Transverse colon (tissue), 4 donors: ENCODE measurements around the gene ROPN1. TPM values are rescaled to one million over a fixed set of nuclear protein-coding genes. Genes with fewer than 3 reads are reported as not detected.
A peak's percentile ranks its signal among the peaks of the same experiment; 100 is the strongest.

ENCODE experiments used
- DNase-seq: peaks from one replicate; pipeline ENCODE4 v3.0.0-alpha.2; 2019
- H3K27ac ChIP-seq, 4 donors: fragments of 200-600 bp; sonication (generic); 2 replicates each; pipeline ENCODE4 v1.5.1; 2016 to 2018; ENCODE audit warnings: inconsistent platforms in 4 of 4
- H3K27me3 ChIP-seq: fragments of 200-600 bp; sonication (generic); 2 replicates; pipeline ENCODE4 v1.5.1; 2017; ENCODE audit warnings: inconsistent platforms
- H3K36me3 ChIP-seq, 4 donors: fragments of 200-600 bp; sonication (generic); 2 replicates each; pipeline ENCODE4 v1.5.1; 2017 to 2019; ENCODE audit warnings: inconsistent platforms in 4 of 4
- H3K4me1 ChIP-seq, 4 donors: fragments of 200-600 bp; sonication (generic); 2 replicates each; pipeline ENCODE4 v1.5.1; 2017 to 2020; ENCODE audit warnings: inconsistent platforms in 4 of 4
- H3K4me3 ChIP-seq, 4 donors: fragments of 200-600 bp; sonication (generic); 1 replicate in 1 of 4; 2 replicates in 3 of 4; pipeline versions ENCODE4 v1.5.1 to v1.6.1; 2017 to 2019; ENCODE audit warnings: inconsistent platforms in 4 of 4
- H3K9me3 ChIP-seq, 2 donors: fragments of 200-600 bp; sonication (generic); 2 replicates each; pipeline ENCODE4 v1.5.1; 2017 to 2019; ENCODE audit warnings: inconsistent platforms in 2 of 2
- EP300 ChIP-seq: sonication (generic); formaldehyde crosslinking; IDR thresholded peaks from one replicate; pipeline ENCODE4 v1.6.1; 2017; ENCODE audit warnings: antibody characterized with exemption, low read depth
- POLR2A ChIP-seq: fragments of 450-650 bp; IDR thresholded peaks from one replicate; pipeline ENCODE4 v1.6.1; 2016; ENCODE audit warnings: antibody characterized with exemption, mild to moderate bottlenecking, moderate library complexity
- POLR2AphosphoS5 ChIP-seq, 3 donors: sonication (generic); formaldehyde crosslinking; IDR thresholded peaks; one replicate each; pipeline ENCODE4 v1.6.1; 2016; ENCODE audit warnings: antibody characterized with exemption in 3 of 3
- WGBS, 2 donors: methylation state at CpG; one replicate each; pipeline ENCODE4 v1.1.5; 2018; ENCODE audit warnings: low coverage in 1 of 2; 5-methylcytosine and 5-hydroxymethylcytosine counted together
- in situ Hi-C, 4 donors: fragments of 200-750 bp; cut with MboI; loops; one replicate each; pipeline versions ENCODE4 v1.15.0 to v1.15.1; 2017; ENCODE audit warnings: low sequenced_read_pairs in 3 of 4, low pct_ligation_motif_present in 1 of 4, low pct_unique_long_range_greater_than_20kb in 1 of 4
- intact Hi-C: fragments of 100-400 bp; cut with DNase I; formaldehyde crosslinking; loops from one replicate; pipeline ENCODE4 v1.15.1; 2023; ENCODE audit warnings: low total_unique reads
- total RNA-seq, 4 donors: library from RNA; depleted of rRNA; stranded (reverse); fragments of >200 nt; gene quantifications; one replicate each; pipeline ENCODE4 v1.1.0, GENCODE V29; 2016
- TF ChIP-seq, protein P1 (sequence below), 5 experiments: fragments of 200-600 bp in 3 of 5; fragments of 450-650 bp in 2 of 5; sonication (generic) in 3 of 5; IDR thresholded peaks; 1 replicate in 2 of 5; 2 replicates in 3 of 5; pipeline ENCODE4 v1.5.1; 2016 to 2017; ENCODE audit warnings: antibody characterized with exemption in 5 of 5, inconsistent platforms in 3 of 5, mild to moderate bottlenecking in 2 of 5, moderate library complexity in 1 of 5

The ROPN1 gene
- total RNA-seq, 4 donors from 2014 or later = 1.9 to 3.4 (median 3.0) TPM; not detected in 1

DNA sequence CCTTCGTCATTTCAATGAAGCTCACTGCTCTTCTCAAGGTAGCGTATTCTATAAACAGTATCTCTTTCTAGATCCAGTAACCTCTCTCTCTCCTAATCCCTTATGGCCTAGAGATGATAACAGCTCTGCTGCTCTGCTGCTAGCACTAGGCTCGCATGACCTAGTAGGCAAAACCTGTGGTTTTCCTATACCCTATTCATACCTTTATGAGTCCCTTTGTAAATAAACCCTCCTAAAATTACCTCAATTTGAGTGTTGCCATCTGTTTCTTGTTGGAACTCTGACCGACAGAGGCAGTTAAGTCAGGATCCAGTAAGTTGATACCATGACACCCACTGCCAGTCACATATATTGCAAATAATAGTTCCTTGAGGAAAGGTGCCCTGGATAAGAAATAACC lies 38.2 kb downstream of the ROPN1 start:
- no peaks in the 10 kb centered on the region for H3K9me3 ChIP-seq
- H3K4me3 ChIP-seq = no peak overlapping the region
- H3K27me3 ChIP-seq = no peaks in the 10 kb centered on the region
- no peak for DNase-seq
- TF ChIP-seq POLR2AphosphoS5 (IDR thresholded peaks at IDR 0.05) (no peak), EP300 (no peak), POLR2A (no peak)
- TF ChIP-seq, protein P1, sequence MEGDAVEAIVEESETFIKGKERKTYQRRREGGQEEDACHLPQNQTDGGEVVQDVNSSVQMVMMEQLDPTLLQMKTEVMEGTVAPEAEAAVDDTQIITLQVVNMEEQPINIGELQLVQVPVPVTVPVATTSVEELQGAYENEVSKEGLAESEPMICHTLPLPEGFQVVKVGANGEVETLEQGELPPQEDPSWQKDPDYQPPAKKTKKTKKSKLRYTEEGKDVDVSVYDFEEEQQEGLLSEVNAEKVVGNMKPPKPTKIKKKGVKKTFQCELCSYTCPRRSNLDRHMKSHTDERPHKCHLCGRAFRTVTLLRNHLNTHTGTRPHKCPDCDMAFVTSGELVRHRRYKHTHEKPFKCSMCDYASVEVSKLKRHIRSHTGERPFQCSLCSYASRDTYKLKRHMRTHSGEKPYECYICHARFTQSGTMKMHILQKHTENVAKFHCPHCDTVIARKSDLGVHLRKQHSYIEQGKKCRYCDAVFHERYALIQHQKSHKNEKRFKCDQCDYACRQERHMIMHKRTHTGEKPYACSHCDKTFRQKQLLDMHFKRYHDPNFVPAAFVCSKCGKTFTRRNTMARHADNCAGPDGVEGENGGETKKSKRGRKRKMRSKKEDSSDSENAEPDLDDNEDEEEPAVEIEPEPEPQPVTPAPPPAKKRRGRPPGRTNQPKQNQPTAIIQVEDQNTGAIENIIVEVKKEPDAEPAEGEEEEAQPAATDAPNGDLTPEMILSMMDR (IDR thresholded peaks at IDR 0.05) = no peak
- H3K27ac ChIP-seq = peak overlapping the region in 3 of 4 donors; percentile 27 to 39 (median 36)
- H3K4me1 ChIP-seq = peaks cover 0 to 36% (median 9%) of the 10 kb centered on the region in 4 donors
- 79 to 84% methylated on average over 3 to 4 of the region's 4 CpGs for WGBS, 2 donors
- intact Hi-C loops (no loop called here), in situ Hi-C loops (no loop called here)
- peaks cover 0 to 12% (median 6%) of the 10 kb centered on the region in 4 donors for H3K36me3 ChIP-seq

DNA sequence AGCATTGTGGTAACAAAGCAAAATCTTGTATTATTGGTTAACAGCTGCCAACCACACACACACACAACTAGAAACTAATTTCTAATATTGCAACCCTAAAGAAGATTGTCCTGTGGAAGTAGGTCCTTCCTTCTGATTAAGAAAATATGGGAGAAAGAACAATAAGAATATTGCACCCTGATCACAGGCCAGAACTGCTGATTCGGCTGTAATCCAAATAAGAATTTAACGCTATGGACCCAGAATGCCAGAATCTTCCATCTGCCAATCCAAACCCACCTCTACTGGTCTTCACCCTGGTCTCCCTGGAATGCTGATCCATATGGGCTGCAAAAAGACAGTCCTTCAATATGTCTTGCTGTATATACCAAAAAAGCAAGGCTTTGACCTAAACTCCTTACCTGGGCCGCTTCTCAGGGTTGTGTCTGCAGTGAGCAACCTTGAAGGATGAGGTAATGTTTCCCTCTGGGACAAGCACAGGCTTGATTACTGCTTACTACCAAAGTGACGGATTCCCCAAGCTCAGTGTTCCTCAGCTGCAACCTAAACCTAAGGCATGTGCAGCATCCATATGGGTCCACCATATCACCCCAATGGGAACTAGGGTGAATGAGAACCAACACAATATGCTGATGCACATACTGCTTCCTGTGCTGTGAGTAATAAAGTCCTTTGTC lies 38.9 kb downstream of the ROPN1 start:
- in situ Hi-C loops = no loop called here
- no peak overlapping the region for H3K4me3 ChIP-seq
- H3K4me1 ChIP-seq = peaks cover 0 to 29% (median 9%) of the 10 kb centered on the region in 4 donors
- no peaks in the 10 kb centered on the region for H3K27me3 ChIP-seq
- intact Hi-C loops = no loop called here
- DNase-seq = no peak
- no peaks in the 10 kb centered on the region for H3K9me3 ChIP-seq
- 93 to 97% methylated on average over 2 to 4 of the region's 4 CpGs for WGBS, 2 donors
- TF ChIP-seq EP300 = no peak
- TF ChIP-seq, protein P1 (IDR thresholded peaks at IDR 0.05) = no peak
- TF ChIP-seq POLR2AphosphoS5 (IDR thresholded peaks at IDR 0.05) = no peak
- TF ChIP-seq POLR2A = no peak
- H3K36me3 ChIP-seq = peaks cover 0 to 12% (median 6%) of the 10 kb centered on the region in 4 donors
- peak overlapping the region in 1 of 4 donors; percentile 39 for H3K27ac ChIP-seq

DNA sequence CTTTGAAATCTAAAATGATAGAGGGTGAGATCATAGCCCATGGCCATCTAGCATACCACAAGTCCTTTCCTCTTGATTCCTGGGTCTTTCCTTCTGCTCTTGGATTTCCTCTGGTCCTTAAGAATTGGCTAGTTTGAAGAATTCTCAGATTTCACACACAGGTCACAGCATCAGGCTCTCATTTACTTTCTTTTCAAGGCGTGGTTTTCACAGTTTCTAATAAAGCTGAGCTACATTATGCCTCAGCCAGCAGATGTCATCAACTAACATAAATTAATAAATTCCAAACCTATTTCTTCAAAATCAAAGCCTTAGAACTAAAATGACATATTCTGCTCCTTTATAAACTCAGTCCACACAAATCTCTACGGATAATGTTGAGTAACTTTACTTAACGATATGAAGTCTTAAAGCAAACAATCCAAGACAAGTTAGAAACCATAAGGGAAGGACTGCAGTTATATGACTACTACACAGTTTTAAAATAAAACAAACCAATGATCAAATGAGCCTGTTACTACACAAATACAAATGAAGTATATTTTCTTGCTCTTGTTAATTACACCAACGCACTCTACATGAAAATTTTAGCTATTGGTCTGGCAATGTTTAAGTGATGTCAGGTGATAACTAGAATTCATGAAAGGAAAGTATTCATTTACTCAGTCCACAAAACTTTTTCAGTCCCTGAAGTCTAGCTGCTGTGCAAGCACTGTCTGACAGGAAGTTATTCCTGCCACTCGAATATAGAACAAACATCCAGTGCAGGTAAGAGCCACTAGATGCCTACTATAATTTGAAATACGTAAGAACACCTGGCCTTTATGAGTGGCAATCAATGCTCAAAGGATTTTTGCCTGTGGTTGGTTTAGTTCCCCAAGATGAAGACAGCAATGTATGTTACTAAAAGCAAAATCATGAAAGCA lies 40.1 kb downstream of the ROPN1 start:
- DNase-seq = no peak
- peaks cover 0 to 19% (median 9%) of the 10 kb centered on the region in 4 donors for H3K36me3 ChIP-seq
- H3K4me1 ChIP-seq = peaks cover 0 to 19% (median 9%) of the 10 kb centered on the region in 4 donors
- in situ Hi-C loops (no loop called here), intact Hi-C loops (no loop called here)
- TF ChIP-seq POLR2A (no peak), EP300 (no peak), POLR2AphosphoS5 (IDR thresholded peaks at IDR 0.05) (no peak)
- TF ChIP-seq, protein P1 (IDR thresholded peaks at IDR 0.05) = no peak
- H3K9me3 ChIP-seq = no peaks in the 10 kb centered on the region
- 50 to 58% methylated on average over 6 of the region's 6 CpGs for WGBS, 2 donors
- H3K27ac ChIP-seq = peak overlapping the region in 3 of 4 donors; percentile 20 to 40 (median 39)
- no peaks in the 10 kb centered on the region for H3K27me3 ChIP-seq
- no peak overlapping the region for H3K4me3 ChIP-seq

DNA sequence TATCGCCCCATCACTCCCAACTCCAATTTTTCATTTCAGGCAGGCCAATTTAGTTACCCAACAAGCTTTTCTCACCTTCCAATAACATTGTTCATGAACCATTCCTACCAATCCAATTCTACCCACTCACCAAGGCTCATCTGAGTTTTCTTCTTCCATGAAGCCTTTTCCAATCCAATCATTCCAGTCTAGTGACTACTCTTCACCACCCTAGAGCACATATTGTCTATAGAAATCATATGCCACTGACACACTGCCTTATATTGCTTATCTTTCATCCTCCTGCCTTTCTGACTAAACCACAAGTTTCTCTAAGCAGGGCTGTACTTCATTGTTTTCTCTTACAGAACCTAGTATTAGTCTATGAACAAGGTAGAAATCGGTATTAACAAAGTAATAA lies 42.3 kb downstream of the ROPN1 start:
- 95 to 100% methylated on average over 2 of the region's 2 CpGs for WGBS, 2 donors
- no peak for TF ChIP-seq EP300
- TF ChIP-seq, protein P1 (IDR thresholded peaks at IDR 0.05) = no peak
- no peak for TF ChIP-seq POLR2AphosphoS5 (IDR thresholded peaks at IDR 0.05)
- no peak for TF ChIP-seq POLR2A
- H3K36me3 ChIP-seq = peaks cover 0 to 16% (median 8%) of the 10 kb centered on the region in 4 donors

More for the DNA sequence above, 42.3 kb downstream of the ROPN1 start:
- Histone ChIP-seq H3K27me3 (no peaks in the 10 kb centered on the region), H3K27ac (no peak overlapping the region), H3K9me3 (no peaks in the 10 kb centered on the region), H3K4me1 (peaks cover 0 to 19% (median 9%) of the 10 kb centered on the region in 4 donors), H3K4me3 (no peak overlapping the region)
- intact Hi-C loops (no loop called here), in situ Hi-C loops (no loop called here)
- no peak for DNase-seq
